Omental fat pad (tissue), 4 donors: ENCODE measurements around the gene SLC25A10. TPM values are rescaled to one million over a fixed set of nuclear protein-coding genes. Genes with fewer than 3 reads are reported as not detected.

Experiments
- ATAC-seq: fragments of 150-250 bp; one replicate; pipeline ENCODE4 v1.9.1; 2016; ENCODE audit warnings: mild to moderate bottlenecking, moderate library complexity; ENCODE audit not compliant: low FRiP score
- DNase-seq: peaks from one replicate; pipeline ENCODE4 v3.0.0-alpha.2; 2019; ENCODE audit warnings: low spot score
- CTCF ChIP-seq, 3 donors: fragments of 450-650 bp; IDR thresholded peaks; one replicate each; pipeline ENCODE4 v1.5.1; 2016 to 2017; ENCODE audit warnings: antibody characterized with exemption in 3 of 3, mild to moderate bottlenecking in 3 of 3, moderate library complexity in 2 of 3
- total RNA-seq, 4 donors: library from RNA; depleted of rRNA; stranded (reverse); fragments of >200 nt; gene quantifications; one replicate each; pipeline ENCODE4 v1.1.0, GENCODE V29; 2016

SLC25A10 gene
- total RNA-seq = 10 to 100 TPM; 11.4 to 22.4 (median 14.0) TPM

GRCh38 chr17:81711814-81712467 lies at the start of gene SLC25A10:
SLC25A10 (plus strand) TSS chr17:81712284; CDS start chr17:81712427, 143 bp downstream.
- no peak for TF ChIP-seq CTCF (IDR thresholded peaks at IDR 0.05)
- ATAC-seq (peak; percentile 74), DNase-seq (no peak)

DNA sequence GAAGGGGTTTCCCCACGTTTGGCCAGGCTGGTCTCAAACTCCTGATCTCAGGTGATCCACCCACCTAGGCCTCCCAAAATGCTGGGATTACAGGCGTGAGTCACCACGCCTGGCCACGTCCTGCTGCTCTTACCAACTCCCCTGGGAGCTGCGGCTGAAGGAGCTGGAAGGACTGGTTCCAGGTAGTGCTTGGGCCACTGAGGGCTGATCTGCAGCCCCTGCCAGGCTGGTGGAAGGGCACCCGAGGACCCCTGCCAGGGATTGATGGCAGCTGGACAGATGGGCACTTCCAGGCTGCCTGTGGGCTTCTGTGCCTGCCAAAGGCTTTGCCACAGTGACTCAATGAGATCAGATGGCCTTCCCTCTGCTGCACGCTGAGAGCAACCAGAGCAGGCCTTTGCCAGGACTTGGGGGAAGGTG lies 48.0 kb upstream of the SLC25A10 start:
- TF ChIP-seq CTCF (IDR thresholded peaks at IDR 0.05) = no peak

DNA sequence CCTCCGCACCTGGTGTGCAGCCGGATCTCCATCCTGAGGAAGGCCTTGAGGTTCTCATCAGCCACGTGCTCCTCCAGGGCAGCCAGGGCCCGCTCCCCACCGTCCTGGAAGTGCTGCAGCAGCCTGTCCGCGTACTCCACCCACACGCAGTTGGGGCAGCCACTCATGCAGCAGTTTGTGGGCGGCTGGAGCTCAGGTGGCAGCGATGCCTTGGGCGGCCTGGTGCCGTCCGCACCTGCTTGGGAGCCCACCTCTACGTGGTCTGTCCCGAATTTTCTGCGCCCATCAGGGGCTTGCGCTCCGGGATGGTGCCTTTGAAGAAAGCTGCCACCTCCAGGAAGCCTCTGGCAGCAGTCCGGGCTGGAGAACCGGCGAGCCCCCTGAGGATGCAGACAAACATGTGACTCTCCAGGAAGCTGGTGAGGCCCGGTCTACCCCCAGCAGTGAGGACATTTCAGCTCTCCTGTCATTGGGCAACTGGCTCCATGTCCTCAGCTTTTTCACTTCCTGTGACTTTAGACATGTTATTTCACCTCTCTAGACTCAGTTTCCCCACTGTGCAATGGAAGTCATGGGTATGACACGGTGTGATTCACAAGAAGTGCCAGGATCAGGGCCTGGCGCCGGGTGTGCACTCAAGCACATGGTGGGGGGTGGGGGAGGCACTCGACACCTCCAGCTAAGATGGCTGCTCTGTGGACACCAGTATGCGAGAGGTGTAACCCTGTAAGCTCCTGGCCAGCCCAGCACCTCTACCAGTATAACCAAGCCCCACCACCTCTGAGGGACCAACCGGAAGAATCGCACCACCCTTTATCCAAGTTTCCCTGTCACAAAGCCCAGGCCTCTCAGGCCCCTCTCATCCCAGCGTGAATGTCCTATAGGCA lies 46.6 kb upstream of the SLC25A10 start:
- DNase-seq (peak; percentile 32), ATAC-seq (peak; percentile 29)
- no peak for TF ChIP-seq CTCF (IDR thresholded peaks at IDR 0.05)

More for the DNA sequence above, 48.0 kb upstream of the SLC25A10 start:
- DNase-seq (no peak), ATAC-seq (no peak)

DNA sequence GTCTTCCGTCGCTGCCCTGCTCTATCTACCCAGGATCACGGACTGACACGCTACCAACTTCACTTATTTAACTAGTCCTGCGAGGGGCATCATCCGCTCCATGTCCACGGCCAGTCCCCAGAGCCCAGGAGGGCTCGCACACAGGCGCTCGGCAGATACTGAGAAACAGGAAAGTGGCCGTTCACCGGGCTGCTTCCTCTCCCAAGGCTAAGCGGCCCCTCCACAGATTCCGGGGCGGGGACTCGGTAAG lies 46.1 kb upstream of the SLC25A10 start:
- no peak for DNase-seq
- no peak for TF ChIP-seq CTCF (IDR thresholded peaks at IDR 0.05)
- ATAC-seq = peak; percentile 28

- TF ChIP-seq CTCF (IDR thresholded peaks at IDR 0.05) = no peak
- DNase-seq (peak; percentile 78), ATAC-seq (peak; percentile 97)
Observed at GRCh38 chr17:81666342-81667191, 45.5 kb upstream of the SLC25A10 start, which contains the start of the genes CCDC137 and OXLD1. CCDC137 (plus strand) TSS chr17:81666737; CDS start chr17:81666767, 30 bp downstream. OXLD1 (minus strand) TSS chr17:81666605; CDS start chr17:81666577, 28 bp downstream.

DNA sequence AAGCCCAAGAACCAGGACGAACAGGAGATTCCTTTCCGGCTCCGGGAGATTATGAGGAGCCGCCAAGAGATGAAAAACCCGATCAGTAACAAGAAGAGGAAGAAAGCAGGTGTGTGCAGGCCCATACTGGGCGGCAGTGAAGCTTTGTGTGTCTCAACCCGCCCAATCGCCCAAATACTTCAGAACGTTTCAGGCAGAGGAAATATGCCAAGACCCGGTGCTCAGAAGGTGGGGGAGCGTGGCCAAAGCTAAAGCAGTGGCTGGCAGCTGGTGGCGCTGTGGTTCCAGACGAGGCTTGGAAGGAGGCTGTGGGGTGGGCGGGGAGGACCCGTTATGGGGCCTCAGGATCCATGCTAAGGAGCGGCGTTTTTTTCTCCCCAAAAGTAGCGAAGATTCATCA lies 44.3 kb upstream of the SLC25A10 start:
- DNase-seq (no peak), ATAC-seq (no peak)
- TF ChIP-seq CTCF (IDR thresholded peaks at IDR 0.05) = no peak
